ENCODE results near the gene HDAC10. TPM values are rescaled to one million over a fixed set of nuclear protein-coding genes. Genes with fewer than 3 reads are reported as not detected.
A peak's percentile ranks its signal among the peaks of the same experiment; 100 is the strongest.

HDAC10 gene, protein sequence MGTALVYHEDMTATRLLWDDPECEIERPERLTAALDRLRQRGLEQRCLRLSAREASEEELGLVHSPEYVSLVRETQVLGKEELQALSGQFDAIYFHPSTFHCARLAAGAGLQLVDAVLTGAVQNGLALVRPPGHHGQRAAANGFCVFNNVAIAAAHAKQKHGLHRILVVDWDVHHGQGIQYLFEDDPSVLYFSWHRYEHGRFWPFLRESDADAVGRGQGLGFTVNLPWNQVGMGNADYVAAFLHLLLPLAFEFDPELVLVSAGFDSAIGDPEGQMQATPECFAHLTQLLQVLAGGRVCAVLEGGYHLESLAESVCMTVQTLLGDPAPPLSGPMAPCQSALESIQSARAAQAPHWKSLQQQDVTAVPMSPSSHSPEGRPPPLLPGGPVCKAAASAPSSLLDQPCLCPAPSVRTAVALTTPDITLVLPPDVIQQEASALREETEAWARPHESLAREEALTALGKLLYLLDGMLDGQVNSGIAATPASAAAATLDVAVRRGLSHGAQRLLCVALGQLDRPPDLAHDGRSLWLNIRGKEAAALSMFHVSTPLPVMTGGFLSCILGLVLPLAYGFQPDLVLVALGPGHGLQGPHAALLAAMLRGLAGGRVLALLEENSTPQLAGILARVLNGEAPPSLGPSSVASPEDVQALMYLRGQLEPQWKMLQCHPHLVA
- total RNA-seq: 10 to 100 TPM; 11.2 to 14.2 TPM
- long read RNA-seq, partial matches to known transcripts: 2 of 3 reads
- long read RNA-seq, other reads (novel, unspliced or antisense): 1 of 3 reads

- intact Hi-C loops (cut with DNase I): loop anchor here in 1 of 2 donors (5.0 kb wide), 1 partner anchor 91 kb away; the partner anchor contains the start of gene PPP6R2
- ATAC-seq (peak; percentile 83), DNase-seq (peak; percentile 88)
Observed at GRCh38 chr22:50250555-50251476, at the start of gene HDAC10. HDAC10 (minus strand) TSS chr22:50251265; CDS start chr22:50251032, 233 bp downstream.

- intact Hi-C loops (cut with DNase I): no loop called here
- ATAC-seq (no peak), DNase-seq (no peak)
Observed at GRCh38 chr22:50300620-50301257, 49.7 kb upstream of the HDAC10 start.

DNA sequence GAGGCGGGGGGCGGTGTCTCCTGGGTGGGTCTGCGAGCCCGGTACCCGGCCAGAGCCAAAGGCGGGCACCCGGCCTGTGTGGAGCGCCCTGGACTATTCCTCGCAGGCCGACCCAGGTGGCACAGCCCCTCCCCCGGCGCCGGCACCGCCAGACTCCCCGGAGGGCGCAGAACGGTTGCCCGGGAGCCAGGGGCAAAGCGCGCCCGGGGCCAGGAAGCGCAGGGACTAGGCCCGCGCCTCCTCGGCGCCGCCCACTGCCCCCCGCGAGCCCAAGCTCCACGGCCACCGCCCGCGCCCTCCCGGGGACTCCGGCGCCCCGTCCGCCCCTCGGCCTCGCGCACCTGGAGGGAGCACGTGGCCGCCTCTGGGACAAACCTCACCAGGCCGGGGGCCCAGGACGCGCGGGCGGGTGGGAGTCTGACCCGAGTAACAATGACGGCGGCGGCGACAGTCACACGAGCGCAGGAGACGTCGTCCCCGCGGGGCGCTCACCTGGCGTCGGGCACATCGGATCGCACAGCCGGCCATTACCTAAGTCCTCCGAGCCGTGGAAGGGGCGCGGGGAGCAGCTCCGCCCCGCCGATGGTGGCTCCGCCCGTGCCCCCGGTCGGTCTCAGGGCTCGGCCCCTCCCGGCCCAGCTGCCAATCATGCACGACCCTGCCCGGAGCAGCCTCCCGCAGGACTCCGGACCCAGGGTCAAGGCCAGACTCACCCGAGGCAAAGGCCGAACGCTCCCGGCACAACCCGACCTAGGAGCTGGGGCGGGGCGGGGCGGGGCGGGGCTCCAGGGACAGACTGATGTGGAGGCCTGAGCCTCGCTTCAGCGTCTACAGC, 48.9 kb upstream of the HDAC10 start:
- intact Hi-C loops (cut with DNase I): no loop called here
- peak in 1 of 2 donors; percentile 2 for ATAC-seq
- no peak for DNase-seq

- ATAC-seq: peak in 1 of 2 donors; percentile 4
- peak; percentile 68 for DNase-seq
- intact Hi-C loops (cut with DNase I): no loop called here
Observed at GRCh38 chr22:50298937-50299784, 48.1 kb upstream of the HDAC10 start.

DNA sequence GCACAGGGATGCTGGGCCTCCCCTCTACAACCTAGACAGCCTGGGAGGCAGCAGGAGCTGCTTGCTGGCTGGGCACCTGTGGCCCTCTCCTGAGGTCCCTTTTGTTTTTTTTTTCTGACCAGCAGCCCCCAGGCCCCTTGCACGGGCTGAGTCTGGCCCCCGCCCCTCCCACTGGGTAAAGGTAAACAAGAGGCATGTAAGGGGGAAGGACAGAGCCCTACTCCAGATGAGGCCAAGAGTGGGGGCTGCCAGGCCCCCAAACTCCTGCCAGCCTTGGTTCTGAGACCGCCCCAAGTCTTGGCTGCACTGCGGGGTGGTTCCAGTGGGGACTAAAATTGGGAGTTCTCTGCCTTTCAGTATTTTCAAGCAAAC, 47.2 kb upstream of the HDAC10 start:
- ATAC-seq (no peak), DNase-seq (no peak)
- intact Hi-C loops (cut with DNase I): no loop called here

DNA sequence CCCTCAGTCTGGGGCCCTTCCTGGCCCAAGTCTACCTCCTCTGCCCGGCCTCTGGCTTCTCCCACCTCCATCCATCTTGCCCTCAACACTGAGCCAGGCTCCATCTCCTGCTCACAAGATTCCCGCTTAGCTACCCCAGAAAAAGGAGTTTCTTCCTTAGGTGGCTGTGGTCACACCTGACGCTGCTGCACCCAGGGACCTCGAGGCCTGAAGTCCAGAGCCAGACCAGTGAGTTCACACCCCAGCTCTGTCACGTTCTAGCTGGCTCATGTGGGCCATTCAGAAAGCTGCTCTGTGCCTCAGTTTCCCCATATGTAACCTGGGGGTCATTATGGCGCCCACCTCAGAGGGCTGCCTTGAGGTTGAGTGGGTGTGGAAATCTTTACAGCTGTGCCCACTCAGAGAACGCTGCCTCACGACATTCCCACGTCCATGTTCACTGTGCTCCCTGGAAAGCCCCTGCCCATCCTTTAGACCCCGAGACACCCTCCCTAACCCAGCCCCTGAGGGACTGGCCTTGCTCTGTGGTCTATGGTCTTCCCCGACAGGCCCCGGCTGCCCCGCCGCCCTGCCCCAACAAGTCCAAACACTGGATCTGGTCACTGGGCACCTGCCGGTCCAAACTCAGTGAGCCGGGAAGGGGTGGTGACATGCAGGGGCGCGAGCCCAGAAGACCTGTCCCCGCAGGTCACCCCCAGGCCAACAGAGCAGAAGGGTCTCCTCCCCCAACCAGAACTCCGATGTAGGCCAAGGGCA, 46.6 kb upstream of the HDAC10 start:
- ATAC-seq: no peak
- DNase-seq: no peak
- intact Hi-C loops (cut with DNase I): no loop called here

- intact Hi-C loops (cut with DNase I): no loop called here
- DNase-seq (no peak), ATAC-seq (no peak)
Observed at GRCh38 chr22:50296658-50297490, 45.8 kb upstream of the HDAC10 start.

DNA sequence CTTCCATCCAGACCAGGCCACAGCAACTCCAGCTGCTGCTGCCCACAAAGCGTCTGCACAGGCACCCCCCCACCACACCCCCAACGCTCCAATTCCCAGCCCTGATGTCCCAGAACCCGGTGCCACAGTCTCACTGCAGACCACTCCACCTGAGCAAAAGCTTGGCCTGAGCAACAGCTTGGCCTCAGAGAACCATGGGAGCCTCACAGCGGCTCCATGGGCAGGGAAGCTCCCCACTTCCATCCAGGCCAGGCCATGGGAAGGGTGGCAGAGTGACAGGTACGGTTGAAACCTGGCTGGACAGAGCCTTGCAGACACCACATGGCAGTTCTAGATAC, 43.2 kb upstream of the HDAC10 start:
- DNase-seq (no peak), ATAC-seq (peak in 1 of 2 donors; percentile 2)
- intact Hi-C loops (cut with DNase I): no loop called here

DNA sequence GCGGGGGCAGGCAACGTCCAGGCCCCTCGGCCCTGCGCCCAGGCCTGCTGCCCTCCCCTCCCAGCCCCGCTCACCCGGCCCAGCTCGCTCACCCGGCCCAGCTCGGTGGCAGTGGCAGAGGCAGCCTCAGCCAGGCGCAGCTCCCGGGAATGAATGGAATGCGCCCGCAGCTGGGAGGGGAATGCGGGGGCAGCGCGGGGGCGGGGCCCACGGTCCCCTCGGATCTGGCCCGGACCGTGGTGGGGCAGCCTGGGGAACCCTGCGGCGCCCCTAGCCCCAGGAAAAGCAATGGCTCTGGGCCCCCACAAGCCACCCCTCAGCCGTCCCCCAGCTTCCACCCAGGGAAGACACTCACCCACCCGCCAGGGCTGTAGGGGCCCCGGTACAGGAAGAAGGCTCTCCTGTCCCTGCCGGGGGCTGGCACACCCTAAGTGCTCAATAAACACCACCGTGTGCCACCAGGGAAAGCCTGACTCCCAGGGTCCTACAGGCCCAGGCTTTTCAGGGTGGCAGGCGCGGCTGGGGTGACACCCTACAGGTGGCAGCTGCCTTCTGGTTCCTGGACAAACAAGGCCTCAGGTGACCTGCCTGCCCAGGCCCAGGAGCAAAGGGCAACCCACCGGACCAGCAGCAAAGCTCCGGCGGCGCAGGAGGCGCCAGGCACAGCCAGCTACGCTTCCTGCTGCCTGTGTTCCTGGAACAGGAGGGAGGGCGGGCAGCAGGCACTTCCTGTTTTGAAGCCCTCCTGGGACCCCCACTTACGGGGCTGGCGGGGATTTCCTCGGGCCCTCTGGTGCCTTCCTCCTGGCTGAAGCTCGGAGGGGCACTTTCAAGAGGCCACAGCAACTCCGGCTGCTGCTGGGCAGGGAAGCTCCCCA, 42.6 kb upstream of the HDAC10 start:
- DNase-seq (peak; percentile 76), ATAC-seq (peak; percentile 74 to 90)
- intact Hi-C loops (cut with DNase I): no loop called here

DNA sequence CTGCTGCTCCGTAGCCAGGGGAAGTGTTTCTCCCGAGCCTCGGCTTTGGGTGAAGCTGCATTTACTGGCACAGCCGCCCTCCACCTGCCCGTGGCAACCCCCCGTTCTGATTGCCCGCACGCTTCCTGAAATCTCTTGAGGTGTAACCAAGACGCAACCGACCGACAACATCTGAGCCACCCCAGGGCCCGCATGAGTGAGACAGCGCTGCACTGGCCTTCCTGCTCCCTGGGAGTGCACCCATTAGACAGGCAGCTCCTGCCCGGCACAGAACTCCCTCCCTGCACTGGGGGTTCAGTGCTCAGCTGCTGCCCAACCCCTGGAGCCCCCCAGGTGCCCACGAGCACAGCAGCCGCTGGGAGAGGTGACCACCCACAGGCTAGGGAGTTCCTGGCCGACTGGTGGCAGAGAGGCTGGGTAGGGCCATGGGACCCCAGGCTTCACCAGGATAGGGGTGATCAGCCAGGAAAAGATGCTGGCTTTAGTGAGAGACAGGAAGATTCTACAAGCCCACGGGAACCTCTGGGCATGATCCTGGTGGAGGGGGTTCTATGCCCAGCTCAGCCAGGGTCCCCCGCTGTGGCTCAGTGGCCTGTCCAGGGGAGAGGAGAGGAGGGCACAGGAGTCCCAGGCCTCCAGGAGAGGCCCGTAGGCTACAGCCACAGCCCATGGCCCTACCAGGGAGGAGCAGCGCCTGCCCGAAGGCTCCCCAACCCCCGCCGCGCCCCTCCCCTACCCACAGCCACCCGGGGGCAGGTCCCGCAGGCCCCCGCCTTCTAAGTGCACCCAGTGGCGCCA, 41.8 kb upstream of the HDAC10 start:
- ATAC-seq: peak in 1 of 2 donors; percentile 1
- DNase-seq: no peak

DNA sequence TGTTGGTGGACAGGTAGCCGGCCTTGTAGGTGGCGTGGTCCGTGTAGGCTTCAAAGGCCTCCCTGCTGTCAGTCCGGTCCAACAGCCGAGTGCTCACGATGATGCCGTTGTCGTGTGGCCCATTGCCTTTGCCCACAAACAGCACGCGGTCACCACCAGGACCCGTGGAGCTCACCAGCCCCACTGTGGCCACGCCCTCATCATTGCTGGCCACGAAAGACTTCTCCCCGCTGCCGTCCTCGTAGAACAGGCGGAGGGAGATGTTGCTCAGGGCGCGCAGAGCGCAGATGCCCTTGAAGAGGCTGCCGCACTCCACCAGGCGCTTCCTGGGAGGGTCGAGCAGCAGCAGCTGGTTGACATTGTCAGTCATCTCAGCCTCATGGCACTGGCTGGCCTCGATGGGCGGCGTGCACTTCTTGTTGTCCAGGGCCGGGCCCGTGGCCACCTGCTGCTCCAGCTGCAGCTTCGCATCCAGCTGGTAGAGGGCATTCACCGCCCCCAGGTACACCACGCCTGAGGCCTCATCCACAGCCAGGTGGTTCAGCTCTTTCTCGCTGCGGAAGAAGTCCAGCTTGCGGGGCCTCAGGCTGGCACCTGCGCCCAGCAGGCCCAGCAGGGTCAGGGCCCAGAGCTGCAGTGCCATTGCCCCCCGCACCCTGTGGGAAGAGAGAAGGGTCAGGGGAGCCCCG, 39.0 kb upstream of the HDAC10 start:
- DNase-seq: no peak
- intact Hi-C loops (cut with DNase I): no loop called here
- ATAC-seq: no peak

More for the DNA sequence above, 41.8 kb upstream of the HDAC10 start:
- intact Hi-C loops (cut with DNase I): no loop called here

DNA sequence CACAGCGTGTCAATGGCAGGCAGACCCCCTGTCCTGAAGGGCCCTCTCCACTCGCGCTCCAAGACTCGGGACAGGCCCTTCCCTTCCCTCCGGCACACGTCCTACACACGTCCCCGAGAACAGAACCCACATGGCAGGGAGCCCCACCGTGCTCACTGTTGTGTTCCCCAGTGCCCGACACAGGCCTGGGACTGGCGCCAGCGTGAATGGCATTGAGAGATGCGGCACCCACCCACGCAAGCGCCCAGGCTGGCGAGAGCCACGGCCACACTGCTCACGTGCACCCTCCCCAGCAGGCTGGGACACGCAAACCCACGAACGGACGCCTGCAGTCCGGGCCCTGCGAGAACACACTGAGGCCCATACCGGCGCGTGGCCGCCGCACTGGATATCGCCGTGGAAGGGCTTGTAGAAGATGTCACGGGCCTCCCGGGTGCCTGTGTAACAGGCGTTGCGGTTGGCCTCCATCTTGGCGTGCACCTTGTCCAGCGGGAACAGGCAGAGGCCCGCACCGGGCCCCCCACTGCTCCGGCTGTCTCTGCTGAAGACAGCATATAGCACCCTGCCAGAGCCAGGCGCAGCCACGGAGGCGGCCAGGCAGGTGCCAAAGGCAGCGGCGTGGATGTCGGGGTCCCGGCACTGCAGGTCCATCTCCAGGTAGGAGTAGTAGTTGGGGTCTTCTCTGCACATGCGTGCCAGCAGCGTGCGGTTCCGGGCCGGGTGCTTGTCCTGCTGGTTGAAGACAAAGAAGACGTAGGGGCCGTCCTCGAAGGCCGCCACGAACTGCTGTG, 38.3 kb upstream of the HDAC10 start:
- no peak for DNase-seq
- intact Hi-C loops (cut with DNase I): no loop called here
- no peak for ATAC-seq

- intact Hi-C loops (cut with DNase I): no loop called here
- DNase-seq (no peak), ATAC-seq (no peak)
Observed at GRCh38 chr22:50287731-50288130, 36.7 kb upstream of the HDAC10 start.

Measured in left cardiac atrium (tissue), 4 donors.